Stomach (tissue), 9 donors: ENCODE data around the gene IGSF21. TPM values are rescaled to one million over a fixed set of nuclear protein-coding genes. Genes with fewer than 3 reads are reported as not detected.

Source experiments
- DNase-seq, 2 donors: peaks; one replicate each; pipeline versions ENCODE4 v3.0.0 to v3.0.0-alpha.2; 2013 to 2019
- H3K27ac ChIP-seq, 5 donors: fragments of 200-600 bp in 4 of 5; sonication (generic) in 4 of 5; one replicate each; pipeline ENCODE4 v1.5.1; 2013 to 2019; ENCODE audit warnings: mild to moderate bottlenecking in 1 of 5, moderate library complexity in 1 of 5
- H3K27me3 ChIP-seq, 3 donors: fragments of 200-600 bp; sonication (generic); one replicate each; pipeline ENCODE4 v1.5.1; 2017 to 2019; ENCODE audit warnings: mixed run types in 1 of 3
- H3K36me3 ChIP-seq, 4 donors: fragments of 200-600 bp; sonication (generic); 1 replicate in 3 of 4; 2 replicates in 1 of 4; pipeline ENCODE4 v1.5.1; 2016 to 2019
- H3K4me1 ChIP-seq, 4 donors: fragments of 200-600 bp; sonication (generic); one replicate each; pipeline ENCODE4 v1.5.1; 2016 to 2019
- H3K4me3 ChIP-seq, 4 donors: fragments of 200-600 bp; sonication (generic) in 3 of 4; one replicate each; pipeline ENCODE4 v1.5.1; 2016 to 2019; ENCODE audit warnings: mild to moderate bottlenecking in 1 of 4
- H3K9me3 ChIP-seq, 4 donors: fragments of 200-600 bp; sonication (generic); one replicate each; pipeline ENCODE4 v1.5.1; 2016 to 2019
- CTCF ChIP-seq, 7 experiments: fragments of 450-650 bp in 4 of 7; fragments of 200-600 bp in 3 of 7; sonication (generic) in 3 of 7; IDR thresholded peaks; one replicate each; pipeline ENCODE4 v1.5.1; 2016 to 2019; ENCODE audit warnings: antibody characterized with exemption in 7 of 7, control low read depth in 2 of 7, mild to moderate bottlenecking in 1 of 7
- EP300 ChIP-seq: sonication (generic); formaldehyde crosslinking; IDR thresholded peaks from one replicate; pipeline ENCODE4 v1.6.1; 2017; ENCODE audit warnings: antibody characterized with exemption
- POLR2A ChIP-seq, 4 donors: fragments of 450-650 bp; IDR thresholded peaks; one replicate each; pipeline ENCODE4 v1.6.1; 2016; ENCODE audit warnings: antibody characterized with exemption in 4 of 4, control low read depth in 2 of 4, mild to moderate bottlenecking in 1 of 4, moderate library complexity in 1 of 4
- POLR2AphosphoS5 ChIP-seq, 3 donors: sonication (generic); formaldehyde crosslinking; IDR thresholded peaks; one replicate each; pipeline ENCODE4 v1.6.1; 2016; ENCODE audit warnings: antibody characterized with exemption in 3 of 3
- WGBS, 5 donors: extraction: QIAGEN DNeasy Blood & Tissue Kit in 3 of 5; methylation state at CpG; one replicate each; pipeline versions ENCODE4 v1.1.5 to v1.1.7; 2013 to 2018; 5-methylcytosine and 5-hydroxymethylcytosine counted together
- intact Hi-C: fragments of 100-400 bp; cut with DNase I; formaldehyde crosslinking; loops from one replicate; pipeline ENCODE4 v1.15.1; 2023; ENCODE audit warnings: low total_unique reads
- polyA plus RNA-seq, 3 donors: library from polyadenylated mRNA; stranded (reverse); fragments of 200-250 nt; gene quantifications; one replicate each; pipeline ENCODE4 v1.2.3, GENCODE V29; 2013
- total RNA-seq, 5 donors: library from RNA; depleted of rRNA; stranded (reverse); fragments of >200 nt; gene quantifications; one replicate each; pipeline versions ENCODE4 v1.1.0 to v1.2.3, GENCODE V29; 2014 to 2016
- donor health status: healthy with polysubstance abuse.
- donor health status: Bipolar disorder and iron deficiency.
- donor health status: healthy.

IGSF21 gene
- total and polyA plus RNA-seq, 8 donors, result 0.25 to 2.0 (median 1.1) TPM; not detected in 3

DNA sequence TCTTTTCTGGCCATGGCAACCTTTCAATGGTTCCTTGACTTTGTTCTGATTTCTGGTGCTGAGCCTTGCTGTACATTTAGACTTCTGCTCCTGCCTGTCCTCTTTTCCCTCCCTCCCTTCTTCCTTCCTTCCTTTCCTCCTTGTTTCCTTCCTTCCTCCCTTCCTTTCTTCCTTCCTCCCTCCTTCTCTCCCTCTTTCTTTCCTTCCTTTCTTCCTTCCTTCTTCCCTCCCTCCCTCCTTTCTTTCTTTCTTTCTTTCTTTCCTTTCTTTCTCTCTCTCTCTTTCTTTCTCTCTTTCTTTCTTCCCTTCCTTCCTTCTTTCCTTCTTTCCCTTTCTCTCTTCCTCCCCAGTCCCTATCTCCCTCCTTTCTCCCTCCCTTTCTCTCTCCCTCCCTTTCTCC is 10.4 kb upstream of the IGSF21 start:
- H3K4me1 ChIP-seq, result no peaks in the 10 kb centered on the region
- intact Hi-C loops, result no loop called here
- no peaks in the 10 kb centered on the region for H3K36me3 ChIP-seq
- no peak for TF ChIP-seq CTCF (IDR thresholded peaks at IDR 0.05)
- no peak for TF ChIP-seq POLR2AphosphoS5 (IDR thresholded peaks at IDR 0.05)
- TF ChIP-seq EP300, result no peak
- TF ChIP-seq POLR2A (IDR thresholded peaks at IDR 0.05), result no peak
- DNase-seq, result no peak
- peaks cover 0 to 69% (median 6%) of the 10 kb centered on the region in 3 donors for H3K27me3 ChIP-seq
- H3K9me3 ChIP-seq, result no peaks in the 10 kb centered on the region
- H3K27ac ChIP-seq, result no peak overlapping the region
- H3K4me3 ChIP-seq, result no peak overlapping the region

DNA sequence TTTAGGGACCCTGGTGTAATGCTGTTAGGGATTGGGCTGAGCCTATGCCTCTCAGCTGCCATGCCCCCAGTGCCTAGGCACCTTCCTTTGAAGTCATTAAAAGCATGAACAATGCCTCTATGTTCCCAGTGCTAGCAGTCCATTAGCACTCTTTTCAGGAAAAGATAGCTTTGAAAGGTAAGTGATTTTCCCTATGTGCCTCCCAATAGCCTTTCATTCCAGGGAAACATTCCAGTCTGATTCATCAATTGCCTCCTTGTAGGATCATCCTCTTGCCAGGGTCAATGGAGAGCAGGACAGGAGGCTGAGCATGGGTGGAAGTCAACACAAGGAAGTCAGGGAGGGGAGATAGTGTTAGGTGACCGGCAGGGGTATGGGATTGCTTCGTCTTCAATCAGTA is 8.6 kb upstream of the IGSF21 start:
- no peak for DNase-seq
- 27 to 65% (median 42%) methylated on average over 2 of the region's 2 CpGs for WGBS, 5 donors
- Histone ChIP-seq H3K27ac (no peak overlapping the region), H3K36me3 (no peaks in the 10 kb centered on the region), H3K9me3 (no peaks in the 10 kb centered on the region), H3K27me3 (peaks cover 0 to 62% (median 0%) of the 10 kb centered on the region in 3 donors), H3K4me1 (no peaks in the 10 kb centered on the region), H3K4me3 (no peak overlapping the region)
- intact Hi-C loops, result no loop called here
- TF ChIP-seq EP300, result no peak

GRCh38 chr1:18100060-18100459 is 7.5 kb upstream of the IGSF21 start:
- H3K4me3 ChIP-seq, result no peak overlapping the region
- TF ChIP-seq EP300 (no peak), CTCF (IDR thresholded peaks at IDR 0.05) (no peak), POLR2A (IDR thresholded peaks at IDR 0.05) (no peak), POLR2AphosphoS5 (IDR thresholded peaks at IDR 0.05) (no peak)
- H3K4me1 ChIP-seq, result no peaks in the 10 kb centered on the region
- intact Hi-C loops, result no loop called here
- no peaks in the 10 kb centered on the region for H3K36me3 ChIP-seq
- H3K9me3 ChIP-seq, result no peaks in the 10 kb centered on the region
- no peak for DNase-seq
- 71 to 75% (median 73%) methylated on average over 12 of the region's 12 CpGs for WGBS, 5 donors
- no peak overlapping the region for H3K27ac ChIP-seq
- H3K27me3 ChIP-seq, result peaks cover 0 to 64% (median 8%) of the 10 kb centered on the region in 3 donors

DNA sequence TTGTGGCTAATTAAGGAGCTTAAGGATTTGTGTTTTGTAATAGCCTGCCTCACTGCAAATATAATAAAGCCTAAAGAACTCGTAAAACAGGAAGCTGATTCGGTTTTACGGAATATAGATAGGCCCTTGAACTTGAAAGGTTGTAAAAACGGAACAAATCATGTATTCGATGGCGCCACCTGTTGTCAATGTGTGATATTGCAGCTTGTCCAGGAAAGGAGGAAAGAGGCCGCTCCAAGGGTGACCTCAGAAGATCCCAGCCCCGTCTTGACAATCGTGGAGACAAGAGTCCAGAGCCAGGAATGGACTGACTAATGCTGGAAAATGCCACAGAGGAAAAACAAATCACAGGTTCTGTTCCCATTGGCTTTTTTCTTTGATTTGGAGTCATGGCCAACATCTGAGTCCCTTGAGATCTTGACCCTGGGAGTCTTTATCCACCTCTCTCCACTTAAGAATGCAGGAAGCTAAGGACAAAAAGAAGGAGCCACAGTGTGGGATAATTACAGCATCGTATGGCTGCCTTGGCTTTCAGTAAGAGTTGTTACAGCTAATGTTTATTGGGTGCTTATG is 7.0 kb upstream of the IGSF21 start:
- no peaks in the 10 kb centered on the region for H3K9me3 ChIP-seq
- H3K4me1 ChIP-seq, result no peaks in the 10 kb centered on the region
- intact Hi-C loops, result no loop called here
- peak; percentile 72 to 78 for DNase-seq
- H3K27ac ChIP-seq, result no peak overlapping the region
- TF ChIP-seq POLR2AphosphoS5 (IDR thresholded peaks at IDR 0.05) (no peak), CTCF (IDR thresholded peaks at IDR 0.05) (peak in 5 of 7 experiments; percentile 63 to 81 (median 74)), POLR2A (IDR thresholded peaks at IDR 0.05) (no peak), EP300 (no peak)
- no peak overlapping the region for H3K4me3 ChIP-seq
- peaks cover 0 to 64% (median 13%) of the 10 kb centered on the region in 3 donors for H3K27me3 ChIP-seq
- H3K36me3 ChIP-seq, result no peaks in the 10 kb centered on the region
- WGBS, 5 donors, result 3 to 6% (median 5%) methylated on average over 10 of the region's 10 CpGs

DNA sequence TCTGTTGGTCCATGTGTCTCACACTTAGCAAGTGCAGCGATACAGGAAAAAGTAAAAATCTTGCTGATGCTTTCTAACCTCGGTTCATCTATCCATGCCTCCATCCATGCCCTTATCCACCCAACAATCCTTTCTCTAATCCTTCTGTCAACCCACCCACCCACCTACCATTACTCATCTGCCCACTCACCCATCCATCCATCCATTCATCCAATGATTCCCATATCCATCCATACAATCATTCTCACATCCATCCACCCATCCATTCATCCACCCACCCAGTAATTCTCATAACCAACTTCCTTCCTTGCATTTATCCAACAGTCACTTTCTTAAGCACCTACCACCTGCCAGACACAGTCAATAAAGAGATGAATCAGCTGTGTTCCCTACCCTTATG is 6.1 kb upstream of the IGSF21 start:
- Histone ChIP-seq H3K4me1 (no peaks in the 10 kb centered on the region), H3K27me3 (peaks cover 0 to 68% (median 19%) of the 10 kb centered on the region in 3 donors), H3K9me3 (no peaks in the 10 kb centered on the region), H3K36me3 (no peaks in the 10 kb centered on the region), H3K27ac (no peak overlapping the region), H3K4me3 (no peak overlapping the region)
- no peak for TF ChIP-seq POLR2A (IDR thresholded peaks at IDR 0.05)
- TF ChIP-seq CTCF (IDR thresholded peaks at IDR 0.05), result no peak
- no peak for TF ChIP-seq POLR2AphosphoS5 (IDR thresholded peaks at IDR 0.05)
- TF ChIP-seq EP300, result no peak
- DNase-seq, result no peak
- intact Hi-C loops, result no loop called here
- WGBS, 5 donors, result 84 to 93% (median 86%) methylated on average over 2 of the region's 2 CpGs
